Measurements from ENCODE around the gene PTCRA. TPM values are rescaled to one million over a fixed set of nuclear protein-coding genes. Genes with fewer than 3 reads are reported as not detected.
A peak's percentile ranks its signal among the peaks of the same experiment; 100 is the strongest.
"Not testable (repeated sequence)": the region's sequence is repeated elsewhere in the genome, so short reads cannot be mapped to it uniquely, and the experiment has no call there.

The PTCRA gene
- total and polyA plus RNA-seq, 8 donors: not detected

GRCh38 chr6:42947950-42948349 is 32.1 kb downstream of the PTCRA start:
- Histone ChIP-seq H3K27ac (no peak overlapping the region), H3K9me3 (no peaks in the 10 kb centered on the region), H3K4me1 (peaks cover 0 to 5% (median 0%) of the 10 kb centered on the region in 4 donors), H3K4me3 (no peak overlapping the region), H3K27me3 (no peaks in the 10 kb centered on the region), H3K36me3 (peaks cover 0 to 34% (median 26%) of the 10 kb centered on the region in 4 donors)
- no peak for DNase-seq
- intact Hi-C loops (cut with DNase I; ENCODE audit: low total_unique reads): no loop called here
- TF ChIP-seq CTCF (IDR thresholded peaks at IDR 0.05): no peak
- no peak for TF ChIP-seq POLR2AphosphoS5 (IDR thresholded peaks at IDR 0.05)
- no peak for TF ChIP-seq EP300 (IDR thresholded peaks at IDR 0.05)
- TF ChIP-seq POLR2A (IDR thresholded peaks at IDR 0.05): no peak

GRCh38 chr6:42952389-42952788 is 36.5 kb downstream of the PTCRA start:
- H3K4me3 ChIP-seq: no peak overlapping the region
- H3K27ac ChIP-seq: no peak overlapping the region
- no peaks in the 10 kb centered on the region for H3K27me3 ChIP-seq
- no peak for DNase-seq
- intact Hi-C loops (cut with DNase I; ENCODE audit: low total_unique reads): no loop called here
- 89 to 98% (median 96%) methylated on average over 4 of the region's 4 CpGs for WGBS, 5 donors
- H3K36me3 ChIP-seq: no peaks in the 10 kb centered on the region
- TF ChIP-seq CTCF (IDR thresholded peaks at IDR 0.05) (no peak), POLR2AphosphoS5 (IDR thresholded peaks at IDR 0.05) (no peak)
- H3K4me1 ChIP-seq: peaks cover 0 to 5% (median 0%) of the 10 kb centered on the region in 4 donors
- H3K9me3 ChIP-seq: no peaks in the 10 kb centered on the region

GRCh38 chr6:42954405-42954804 is 38.6 kb downstream of the PTCRA start:
- H3K4me3 ChIP-seq; H3K27me3 ChIP-seq; intact Hi-C loops (cut with DNase I; ENCODE audit: low total_unique reads); H3K4me1 ChIP-seq; DNase-seq; H3K9me3 ChIP-seq; H3K36me3 ChIP-seq: not testable (repeated sequence)
- peak overlapping the region in 2 of 5 donors; percentile 16 to 73 for H3K27ac ChIP-seq
- 12 to 53% (median 42%) methylated on average over 4 of the region's 4 CpGs for WGBS, 5 donors

GRCh38 chr6:42958125-42958524 is 42.3 kb downstream of the PTCRA start:
- TF ChIP-seq POLR2AphosphoS5 (IDR thresholded peaks at IDR 0.05): no peak
- TF ChIP-seq EP300 (IDR thresholded peaks at IDR 0.05): no peak
- TF ChIP-seq POLR2A (IDR thresholded peaks at IDR 0.05): no peak
- no peak for TF ChIP-seq CTCF (IDR thresholded peaks at IDR 0.05)
- no peak overlapping the region for H3K4me3 ChIP-seq
- no peaks in the 10 kb centered on the region for H3K27me3 ChIP-seq
- H3K27ac ChIP-seq: no peak overlapping the region
- DNase-seq: no peak
- WGBS, 5 donors: 75 to 89% (median 82%) methylated on average over 8 of the region's 8 CpGs
- no peaks in the 10 kb centered on the region for H3K9me3 ChIP-seq
- H3K36me3 ChIP-seq: peaks cover 4 to 13% (median 10%) of the 10 kb centered on the region in 4 donors
- peaks cover 11 to 29% (median 21%) of the 10 kb centered on the region in 4 donors for H3K4me1 ChIP-seq
- intact Hi-C loops (cut with DNase I; ENCODE audit: low total_unique reads): no loop called here

GRCh38 chr6:42959917-42960242 is 44.0 kb downstream of the PTCRA start:
- Histone ChIP-seq H3K4me3 (peak overlapping the region; percentile 47 to 58 (median 50)), H3K27me3 (no peaks in the 10 kb centered on the region), H3K9me3 (no peaks in the 10 kb centered on the region), H3K4me1 (peaks cover 11 to 42% (median 21%) of the 10 kb centered on the region in 4 donors), H3K36me3 (peaks cover 12 to 30% (median 28%) of the 10 kb centered on the region in 4 donors), H3K27ac (peak overlapping the region; percentile 35 to 87 (median 73))
- TF ChIP-seq POLR2A (IDR thresholded peaks at IDR 0.05) (no peak), EP300 (IDR thresholded peaks at IDR 0.05) (no peak), CTCF (IDR thresholded peaks at IDR 0.05) (no peak), POLR2AphosphoS5 (IDR thresholded peaks at IDR 0.05) (no peak)
- intact Hi-C loops (cut with DNase I; ENCODE audit: low total_unique reads): no loop called here
- no peak for DNase-seq
- WGBS, 5 donors: 4 to 25% (median 15%) methylated on average over 13 of the region's 13 CpGs

Measured in stomach (tissue), 9 donors.